DND-41 (cell line): Measurements from ENCODE around the gene CHMP4A.

Source experiments
- CTCF ChIP-seq: IDR thresholded peaks from 2 replicates; pipeline ENCODE4 v1.5.1; 2012; ENCODE audit warnings: borderline replicate concordance, low read length, moderate library complexity, mild to moderate bottlenecking; ENCODE audit not compliant: poor library complexity, severe bottlenecking; ENCODE audit errors: extremely low read depth
- EZH2 ChIP-seq: IDR thresholded peaks from 3 replicates; pipeline ENCODE4 v1.6.1; 2012; ENCODE audit warnings: borderline replicate concordance, low read depth, mild to moderate bottlenecking, moderate library complexity, low read length, inconsistent platforms; ENCODE audit not compliant: severe bottlenecking

GRCh38 chr14:24160499-24160849 lies 52.8 kb downstream of the CHMP4A start:
- TF ChIP-seq CTCF = no peak
- TF ChIP-seq EZH2 = no peak
